Naive thymus-derived CD4-positive, alpha-beta T cell (primary cell): ENCODE measurements around the gene IRAK4. TPM values are rescaled to one million over a fixed set of nuclear protein-coding genes. Genes with fewer than 3 reads are reported as not detected.
A peak's percentile ranks its signal among the peaks of the same experiment; 100 is the strongest.

Experiments
- ATAC-seq: fragments of 150-1000 bp; cut with Tn5 transposase; 2 replicates; pipeline ENCODE4 v1.10.0; 2021; ENCODE audit warnings: mild to moderate bottlenecking, moderate library complexity
- CTCF ChIA-PET: fragments of 350-600 bp; sonication (Branson Sonifier 250); formaldehyde crosslinking; loops from one replicate; lab custom pipeline; 2021; ENCODE audit warnings: antibody characterized with exemption; lab: Charles Lee
- POLR2A ChIA-PET: fragments of 350-600 bp; sonication (Branson Sonifier 250); formaldehyde crosslinking; loops from one replicate; lab custom pipeline; 2021; ENCODE audit warnings: antibody characterized with exemption, inconsistent platforms; lab: Charles Lee
- DNase-seq, 9 donors: peaks; one replicate each; pipeline versions ENCODE4 v3.0.0 to v3.0.0-alpha.2; 2020 to 2022; ENCODE audit warnings: mixed read lengths in 1 of 9
- H3K27ac ChIP-seq: one replicate; pipeline ENCODE4 v1.7.0; 2013; ENCODE audit warnings: mild to moderate bottlenecking, low read depth, low read length, moderate library complexity
- H3K27me3 ChIP-seq, 2 donors: one replicate each; pipeline ENCODE4 v1.7.0; 2013; ENCODE audit warnings: low read length in 2 of 2, mild to moderate bottlenecking in 2 of 2, moderate library complexity in 2 of 2; ENCODE audit not compliant: control insufficient read depth in 2 of 2, insufficient read depth in 2 of 2
- H3K36me3 ChIP-seq, 3 experiments: 1 replicate in 2 of 3; 2 replicates in 1 of 3; pipeline ENCODE4 v1.7.0; 2013; ENCODE audit warnings: low read length in 3 of 3, mild to moderate bottlenecking in 3 of 3, moderate library complexity in 1 of 3; ENCODE audit not compliant: insufficient read depth in 3 of 3, control insufficient read depth in 2 of 3
- H3K4me1 ChIP-seq, 2 donors: one replicate each; pipeline ENCODE4 v1.7.0; 2013; ENCODE audit warnings: low read length in 2 of 2, mild to moderate bottlenecking in 2 of 2, moderate library complexity in 1 of 2; ENCODE audit not compliant: control insufficient read depth in 2 of 2, insufficient read depth in 2 of 2
- H3K4me3 ChIP-seq: 2 replicates; pipeline ENCODE4 v1.7.0; 2013; ENCODE audit warnings: mild to moderate bottlenecking, low read length
- H3K9me3 ChIP-seq, 3 experiments: 1 replicate in 2 of 3; 2 replicates in 1 of 3; pipeline ENCODE4 v1.7.0; 2013; ENCODE audit warnings: low read length in 3 of 3; ENCODE audit not compliant: control insufficient read depth in 2 of 3
- H3K27ac Mint-ChIP-seq, 9 donors: one replicate each; pipeline ENCODE4 v1.8.0; 2020 to 2022; ENCODE audit warnings: mixed read lengths in 9 of 9, mild to moderate bottlenecking in 8 of 9, moderate library complexity in 5 of 9, inconsistent platforms in 2 of 9
- H3K27me3 Mint-ChIP-seq, 5 donors: one replicate each; pipeline ENCODE4 v1.8.0; 2021 to 2022; ENCODE audit warnings: mixed read lengths in 5 of 5, mild to moderate bottlenecking in 1 of 5
- H3K36me3 Mint-ChIP-seq, 5 donors: one replicate each; pipeline ENCODE4 v1.8.0; 2020 to 2022; ENCODE audit warnings: mixed read lengths in 5 of 5, mild to moderate bottlenecking in 3 of 5, inconsistent platforms in 1 of 5
- H3K4me1 Mint-ChIP-seq, 7 donors: one replicate each; pipeline ENCODE4 v1.8.0; 2020 to 2022; ENCODE audit warnings: mixed read lengths in 7 of 7, mild to moderate bottlenecking in 3 of 7, inconsistent platforms in 1 of 7
- H3K4me3 Mint-ChIP-seq, 10 donors: one replicate each; pipeline ENCODE4 v1.8.0; 2020 to 2022; ENCODE audit warnings: mild to moderate bottlenecking in 10 of 10, mixed read lengths in 10 of 10, moderate library complexity in 6 of 10, inconsistent platforms in 2 of 10
- H3K9me3 Mint-ChIP-seq, 11 donors: one replicate each; pipeline ENCODE4 v1.8.0; 2020 to 2022; ENCODE audit warnings: mixed read lengths in 11 of 11, mild to moderate bottlenecking in 4 of 11, inconsistent platforms in 1 of 11, moderate library complexity in 1 of 11
- intact Hi-C, 2 donors: fragments of 100-400 bp; cut with micrococcal nuclease; formaldehyde crosslinking; loops; one replicate each; pipeline ENCODE4 v1.15.1; 2023
- polyA plus RNA-seq, 2 donors: library from polyadenylated mRNA; unstranded; fragments of 300-500 nt; fragmentation: Illumina TruSeq; gene quantifications; one replicate each; pipeline ENCODE4 v1.2.3, GENCODE V29; 2021
- total RNA-seq, 6 experiments: library from RNA in 5 of 6; stranded (reverse) in 5 of 6; gene quantifications; 1 replicate in 5 of 6; 2 replicates in 1 of 6; pipeline ENCODE4 v1.2.3 and lab custom pipeline; 2021 to 2026

Gene IRAK4
- total and polyA plus RNA-seq, 7 experiments from 2014 or later = 24.8 to 69.1 (median 50.1) TPM

GRCh38 chr12:43832463-43833168 lies 73.9 kb downstream of the IRAK4 start:
- no peak overlapping the region for H3K4me3 ChIP-seq
- H3K27ac ChIP-seq = no peak overlapping the region
- Mint-ChIP-seq H3K27me3 (peaks cover 0 to 55% (median 0%) of the 10 kb centered on the region in 5 donors), H3K36me3 (peaks cover 0 to 2% (median 0%) of the 10 kb centered on the region in 5 donors), H3K27ac (peak overlapping the region in 3 of 9 donors; percentile 12 to 28 (median 13)), H3K4me1 (peaks cover 21 to 55% (median 45%) of the 10 kb centered on the region in 7 donors), H3K9me3 (no peaks in the 10 kb centered on the region), H3K4me3 (peak overlapping the region in 7 of 10 donors; percentile 37 to 57 (median 43))
- ATAC-seq (peak; percentile 29), DNase-seq (peak in 5 of 9 donors; percentile 29 to 35 (median 33))
- no peaks in the 10 kb centered on the region for H3K9me3 ChIP-seq
- CTCF ChIA-PET = interaction anchor here (0.7 kb wide), 1 partner anchor 55 kb away, joined by 3 read pairs; no protein-coding TSS in a partner anchor
- intact Hi-C loops = loop anchor here (1.0 to 10.0 kb wide), 2 partner anchors 26 to 1892 kb away; partner anchors contain the start of genes ARID2 (in 1 of the 2) and TWF1 (in 1 of the 2)
- no peaks in the 10 kb centered on the region for H3K27me3 ChIP-seq
- H3K36me3 ChIP-seq = no peaks in the 10 kb centered on the region
- H3K4me1 ChIP-seq = peaks cover 21 to 27% of the 10 kb centered on the region in 2 donors
- POLR2A ChIA-PET = interaction anchor here (0.7 to 13.7 kb wide), 5 partner anchors 16 to 75 kb away, joined by 3 to 134 read pairs (median 3); partner anchors contain the start of gene TWF1

- peak; percentile 12 for ATAC-seq
- DNase-seq = peak in 4 of 9 donors; percentile 6 to 33 (median 17)
- peak overlapping the region; percentile 47 to 94 (median 89) for H3K27ac Mint-ChIP-seq
- Histone ChIP-seq H3K4me1 (peaks cover 21 to 27% of the 10 kb centered on the region in 2 donors), H3K27ac (peak overlapping the region; percentile 81), H3K9me3 (no peaks in the 10 kb centered on the region), H3K4me3 (peak overlapping the region; percentile 73), H3K27me3 (no peaks in the 10 kb centered on the region), H3K36me3 (no peaks in the 10 kb centered on the region)
- POLR2A ChIA-PET = interaction anchor here (1.0 to 13.7 kb wide), 8 partner anchors 20 to 76 kb away, joined by 3 to 134 read pairs (median 6); partner anchors contain the start of genes IRAK4, PUS7L and TWF1
- peaks cover 0 to 2% (median 0%) of the 10 kb centered on the region in 5 donors for H3K36me3 Mint-ChIP-seq
- peak overlapping the region; percentile 83 to 95 (median 90) for H3K4me3 Mint-ChIP-seq
- intact Hi-C loops = loop anchor here in 1 of 2 donors (10.0 kb wide), 1 partner anchor 1890 kb away; the partner anchor contains the start of gene ARID2
- H3K27me3 Mint-ChIP-seq = peaks cover 0 to 46% (median 0%) of the 10 kb centered on the region in 5 donors
- peaks cover 25 to 73% (median 56%) of the 10 kb centered on the region in 7 donors for H3K4me1 Mint-ChIP-seq
- CTCF ChIA-PET = interaction anchor here (0.5 to 1.1 kb wide), 3 partner anchors 16 to 66 kb away, joined by 3 to 4 read pairs (median 3); no protein-coding TSS in a partner anchor
- no peaks in the 10 kb centered on the region for H3K9me3 Mint-ChIP-seq
Observed at GRCh38 chr12:43835264-43835655, 76.5 kb downstream of the IRAK4 start.

GRCh38 chr12:43835656-43836474 lies 77.1 kb downstream of the IRAK4 start, which contains the start of gene TMEM117:
Gene TMEM117, plus strand, starts transcription at chr12:43836081.
- H3K36me3 ChIP-seq = no peaks in the 10 kb centered on the region
- POLR2A ChIA-PET = interaction anchor here (0.6 to 13.7 kb wide), 9 partner anchors 21 to 77 kb away, joined by 3 to 134 read pairs (median 5); partner anchors contain the start of genes IRAK4, PUS7L and TWF1
- peak; percentile 40 to 73 (median 67) for DNase-seq
- intact Hi-C loops = loop anchor here (1.0 to 10.0 kb wide), 5 partner anchors 30 to 1889 kb away; partner anchors contain the start of genes IRAK4 (in 2 of the 2), PUS7L (in 2 of the 2), TWF1 (in 2 of the 2) and ARID2 (in 1 of the 2)
- peaks cover 21 to 27% of the 10 kb centered on the region in 2 donors for H3K4me1 ChIP-seq
- H3K4me3 Mint-ChIP-seq = peak within 1 kb of the TSS; percentile 83 to 95 (median 90)
- ATAC-seq = peak; percentile 83
- CTCF ChIA-PET = interaction anchor here (0.5 to 1.1 kb wide), 3 partner anchors 16 to 67 kb away, joined by 3 to 4 read pairs (median 3); no protein-coding TSS in a partner anchor
- H3K4me1 Mint-ChIP-seq = peaks cover 25 to 75% (median 56%) of the 10 kb centered on the region in 7 donors
- peak within 1 kb of the TSS; percentile 81 for H3K27ac ChIP-seq
- H3K9me3 ChIP-seq = no peaks in the 10 kb centered on the region
- peaks cover 0 to 2% (median 0%) of the 10 kb centered on the region in 5 donors for H3K36me3 Mint-ChIP-seq
- peaks cover 0 to 45% (median 0%) of the 10 kb centered on the region in 5 donors for H3K27me3 Mint-ChIP-seq
- H3K27me3 ChIP-seq = no peaks in the 10 kb centered on the region
- peak within 1 kb of the TSS; percentile 47 to 94 (median 89) for H3K27ac Mint-ChIP-seq
- peak within 1 kb of the TSS; percentile 73 for H3K4me3 ChIP-seq
- no peaks in the 10 kb centered on the region for H3K9me3 Mint-ChIP-seq

- peak in 3 of 9 donors; percentile 12 to 32 (median 16) for DNase-seq
- intact Hi-C loops = loop anchor here (1.0 to 10.0 kb wide), 5 partner anchors 30 to 1888 kb away; partner anchors contain the start of genes IRAK4 (in 2 of the 2), PUS7L (in 2 of the 2), TWF1 (in 2 of the 2) and ARID2 (in 1 of the 2)
- H3K36me3 Mint-ChIP-seq = peaks cover 0 to 2% (median 0%) of the 10 kb centered on the region in 5 donors
- Histone ChIP-seq H3K27me3 (no peaks in the 10 kb centered on the region), H3K36me3 (no peaks in the 10 kb centered on the region), H3K4me3 (peak overlapping the region; percentile 73), H3K4me1 (peaks cover 21 to 27% of the 10 kb centered on the region in 2 donors), H3K27ac (peak overlapping the region; percentile 81), H3K9me3 (no peaks in the 10 kb centered on the region)
- H3K4me3 Mint-ChIP-seq = peak overlapping the region; percentile 73 to 90 (median 81)
- CTCF ChIA-PET = no interaction called here
- H3K4me1 Mint-ChIP-seq = peaks cover 24 to 69% (median 50%) of the 10 kb centered on the region in 7 donors
- H3K27ac Mint-ChIP-seq = peak overlapping the region; percentile 0 to 89 (median 71)
- H3K27me3 Mint-ChIP-seq = peaks cover 0 to 46% (median 0%) of the 10 kb centered on the region in 5 donors
- ATAC-seq = no peak
- H3K9me3 Mint-ChIP-seq = no peaks in the 10 kb centered on the region
- POLR2A ChIA-PET = interaction anchor here (0.6 to 13.7 kb wide), 9 partner anchors 22 to 77 kb away, joined by 3 to 134 read pairs (median 5); partner anchors contain the start of genes IRAK4, PUS7L and TWF1
Observed at GRCh38 chr12:43836475-43836989, 77.8 kb downstream of the IRAK4 start.
